GM10266 (cell line): ENCODE results near the gene GNAI2.
A peak's percentile ranks its signal among the peaks of the same experiment; 100 is the strongest.

Source experiments
- DNase-seq: peaks from one replicate; pipeline ENCODE4 v3.0.0; 2012; ENCODE audit errors: extremely low spot score
- TF ChIP-seq, protein P1 (sequence below): IDR thresholded peaks from 2 replicates; pipeline ENCODE4 v1.5.1; 2012; ENCODE audit warnings: mild to moderate bottlenecking, low read depth; ENCODE audit not compliant: control insufficient read depth, insufficient read depth; ENCODE audit errors: missing control alignments

Gene GNAI2

DNA sequence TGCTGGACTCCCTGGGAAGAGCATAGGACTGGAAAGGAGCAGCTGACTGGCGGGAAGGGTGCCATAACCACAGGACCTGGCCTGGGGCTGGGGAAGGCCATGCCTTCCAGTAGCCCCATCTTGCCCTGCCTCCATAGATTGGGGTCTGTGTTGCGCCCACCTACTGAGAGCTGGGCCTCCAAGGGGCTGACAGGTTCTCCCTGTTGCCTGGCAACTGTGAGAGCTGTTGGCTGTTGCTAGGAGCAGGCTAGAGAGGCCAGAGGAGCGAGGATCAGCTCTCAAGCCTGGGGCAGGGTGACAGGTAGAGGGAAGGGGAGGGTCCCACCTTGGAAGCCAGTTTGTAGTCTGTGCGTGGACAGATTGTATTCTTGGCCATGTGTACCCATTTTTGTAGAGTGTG is 2.8 kb upstream of the GNAI2 start:
- TF ChIP-seq, protein P1, sequence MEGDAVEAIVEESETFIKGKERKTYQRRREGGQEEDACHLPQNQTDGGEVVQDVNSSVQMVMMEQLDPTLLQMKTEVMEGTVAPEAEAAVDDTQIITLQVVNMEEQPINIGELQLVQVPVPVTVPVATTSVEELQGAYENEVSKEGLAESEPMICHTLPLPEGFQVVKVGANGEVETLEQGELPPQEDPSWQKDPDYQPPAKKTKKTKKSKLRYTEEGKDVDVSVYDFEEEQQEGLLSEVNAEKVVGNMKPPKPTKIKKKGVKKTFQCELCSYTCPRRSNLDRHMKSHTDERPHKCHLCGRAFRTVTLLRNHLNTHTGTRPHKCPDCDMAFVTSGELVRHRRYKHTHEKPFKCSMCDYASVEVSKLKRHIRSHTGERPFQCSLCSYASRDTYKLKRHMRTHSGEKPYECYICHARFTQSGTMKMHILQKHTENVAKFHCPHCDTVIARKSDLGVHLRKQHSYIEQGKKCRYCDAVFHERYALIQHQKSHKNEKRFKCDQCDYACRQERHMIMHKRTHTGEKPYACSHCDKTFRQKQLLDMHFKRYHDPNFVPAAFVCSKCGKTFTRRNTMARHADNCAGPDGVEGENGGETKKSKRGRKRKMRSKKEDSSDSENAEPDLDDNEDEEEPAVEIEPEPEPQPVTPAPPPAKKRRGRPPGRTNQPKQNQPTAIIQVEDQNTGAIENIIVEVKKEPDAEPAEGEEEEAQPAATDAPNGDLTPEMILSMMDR = no peak
- DNase-seq = no peak

DNA sequence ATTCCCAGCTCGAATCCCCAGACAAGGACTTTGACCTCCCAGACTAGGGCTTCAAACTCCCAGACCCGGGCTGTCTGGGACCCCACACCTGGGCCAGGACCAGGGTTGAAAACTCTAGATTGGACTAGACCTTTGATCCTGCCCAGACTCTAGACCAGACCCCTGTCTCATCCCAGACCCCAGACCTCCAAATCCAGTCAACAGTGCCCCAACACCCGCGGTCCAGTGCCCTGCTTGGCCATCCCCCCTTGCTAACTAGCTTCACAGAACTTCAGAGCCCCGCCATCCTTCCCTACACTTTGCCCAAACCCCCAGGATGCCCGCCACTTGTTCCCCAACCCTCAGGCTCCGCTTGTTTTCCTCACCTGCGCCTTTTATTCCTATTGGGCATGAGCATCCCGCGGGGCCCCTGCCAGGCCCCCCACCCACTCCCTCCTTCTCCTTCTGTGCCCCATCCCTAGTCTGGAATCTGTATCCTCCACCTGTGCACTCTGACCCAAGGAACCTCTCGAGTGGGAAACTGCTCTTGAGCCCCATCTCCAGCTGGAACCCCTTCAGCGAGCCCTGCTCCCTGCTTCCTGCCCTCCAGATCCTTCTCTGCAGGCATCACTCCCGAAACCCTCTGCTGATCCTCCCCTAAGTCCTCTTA is 604 bp downstream of the GNAI2 start:
- TF ChIP-seq, protein P1 = no peak
- DNase-seq = no peak

DNA sequence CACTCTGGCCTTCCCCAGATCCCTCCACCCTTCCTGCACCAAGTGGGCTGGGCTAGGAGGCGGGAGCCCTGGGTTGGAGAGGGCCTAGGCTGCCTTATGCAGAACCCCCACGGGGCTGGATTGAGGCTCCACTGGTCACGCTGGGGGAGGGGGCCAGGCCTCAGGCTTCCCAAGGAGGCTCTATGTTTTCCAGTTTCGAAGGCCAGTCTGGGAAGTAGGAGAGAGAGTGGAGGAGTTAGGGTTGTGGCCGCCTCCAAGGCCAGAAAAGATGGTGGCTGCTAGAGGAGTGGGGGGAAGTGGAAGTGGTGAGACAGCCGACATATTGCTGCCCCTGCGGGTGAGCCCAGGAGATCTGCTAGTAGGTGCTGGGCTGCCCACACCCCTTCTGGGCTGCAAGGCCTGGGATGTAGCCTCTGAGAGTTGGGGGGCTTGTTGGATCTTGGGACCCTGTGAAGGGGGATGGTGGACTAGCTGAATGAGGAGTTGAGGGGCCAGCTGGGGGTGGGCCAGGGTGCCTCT is 1.2 kb downstream of the GNAI2 start:
- DNase-seq = no peak
- TF ChIP-seq, protein P1 = no peak

DNA sequence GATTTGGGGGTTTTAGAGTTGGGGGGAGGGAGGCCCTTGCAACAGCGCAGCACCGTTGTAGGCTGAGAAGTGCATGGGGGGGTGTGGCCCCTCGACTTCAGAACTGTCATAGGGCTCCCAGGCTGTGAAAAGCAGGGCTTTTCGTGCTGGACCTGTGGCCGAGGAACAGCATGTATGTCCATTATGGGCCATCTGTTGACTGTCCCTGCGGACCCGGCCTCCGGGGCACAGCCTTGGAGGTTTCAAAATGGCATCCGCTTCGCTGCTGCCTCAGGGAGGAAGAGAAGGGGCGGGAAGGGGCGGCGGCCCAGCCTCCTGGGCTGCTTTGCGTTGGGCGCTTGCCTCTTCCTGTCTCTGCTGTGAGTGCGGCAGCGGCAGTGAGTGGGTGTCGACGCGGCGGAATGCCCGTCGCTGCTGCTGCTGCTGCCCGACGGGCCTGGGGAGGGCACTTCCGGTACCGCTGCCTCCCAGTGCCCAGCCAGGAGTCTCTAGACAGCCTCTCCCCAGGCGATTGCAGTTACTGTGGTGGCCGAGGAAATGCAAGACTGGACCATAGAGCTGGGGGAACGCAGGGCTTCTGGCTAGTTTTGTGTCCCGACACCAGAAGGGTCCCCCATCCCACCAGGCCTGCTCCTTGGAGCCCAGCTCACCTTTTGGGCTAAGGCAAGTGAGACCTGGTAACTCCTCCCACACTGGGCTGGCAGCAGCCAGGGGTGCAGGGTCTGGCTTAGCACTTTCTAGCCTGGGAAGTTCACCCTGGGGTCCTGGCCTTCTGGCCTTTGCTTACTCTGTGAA is 1.9 kb downstream of the GNAI2 start:
- DNase-seq = peak; percentile 89

DNA sequence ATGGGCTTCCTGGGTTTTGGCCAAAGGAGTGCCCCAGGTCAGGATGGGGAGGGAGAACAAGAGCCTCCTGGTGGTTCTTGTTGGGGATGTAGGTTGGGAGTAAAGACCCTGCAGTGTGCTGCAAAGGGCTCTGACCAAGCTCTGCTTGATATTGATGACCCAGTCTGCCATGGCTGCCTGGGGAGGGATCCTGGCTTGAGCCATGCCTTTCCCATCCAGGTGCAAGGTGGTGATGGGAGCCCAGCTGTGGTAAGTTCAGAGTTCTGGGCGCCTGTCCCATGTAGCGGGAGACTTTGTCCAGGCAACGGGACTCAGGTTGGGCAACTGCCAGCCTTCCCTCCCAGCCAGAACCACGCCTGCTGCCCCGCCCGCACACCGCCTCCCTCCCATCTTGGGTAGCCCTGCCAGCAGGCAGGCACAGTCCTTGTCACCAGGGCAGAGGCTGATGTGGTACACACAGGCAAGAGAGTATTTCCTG is 2.6 kb downstream of the GNAI2 start:
- TF ChIP-seq, protein P1 = no peak
- DNase-seq = no peak

More for the DNA sequence above, 1.9 kb downstream of the GNAI2 start:
- TF ChIP-seq, protein P1 = no peak

DNA sequence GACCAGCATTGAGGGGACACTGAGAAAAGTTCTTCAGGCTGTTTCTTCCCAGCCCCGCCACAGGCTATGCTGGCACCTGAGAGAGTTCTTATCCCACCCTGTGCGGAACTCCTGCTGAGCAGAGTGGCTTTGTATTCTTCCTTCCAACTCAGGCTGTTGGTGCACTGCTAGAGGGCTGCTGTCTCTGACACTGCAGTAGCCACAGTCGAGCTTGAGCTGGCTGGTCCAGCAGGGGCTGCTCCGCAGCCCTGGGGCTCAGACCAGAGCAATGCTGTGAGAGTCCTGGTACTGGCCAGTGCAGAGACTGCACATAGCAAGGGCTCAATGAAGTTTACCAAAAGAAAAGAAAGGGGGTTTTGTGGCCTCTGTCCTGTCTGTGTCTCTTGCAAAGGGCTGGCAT is 3.6 kb downstream of the GNAI2 start:
- no peak for DNase-seq
- TF ChIP-seq, protein P1 = no peak

DNA sequence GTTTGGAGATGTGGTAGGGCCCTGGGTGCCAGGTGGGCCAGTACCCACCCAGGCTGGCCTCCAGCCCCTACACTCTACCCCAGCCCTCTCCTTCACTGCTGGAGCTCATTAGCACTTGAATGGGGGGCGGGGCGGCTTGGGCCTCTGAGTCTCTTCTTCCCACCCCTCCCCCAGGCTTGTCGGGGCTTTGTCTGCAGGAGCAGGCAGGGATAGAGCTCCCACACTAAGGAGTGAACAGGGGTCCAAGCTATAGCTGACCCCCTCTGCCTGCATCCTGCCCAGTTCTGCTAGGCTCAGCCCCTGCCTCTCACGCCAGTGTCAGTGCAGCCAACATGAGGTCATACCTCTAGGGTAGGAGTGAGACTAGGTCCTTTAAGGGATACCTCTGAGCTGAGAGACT is 5.2 kb downstream of the GNAI2 start:
- DNase-seq = no peak
- TF ChIP-seq, protein P1 = no peak
